Upper lobe of right lung (tissue), 1 donor: Measurements from ENCODE around the gene ST8SIA5. TPM values are rescaled to one million over a fixed set of nuclear protein-coding genes. Genes with fewer than 3 reads are reported as not detected.
A peak's percentile ranks its signal among the peaks of the same experiment; 100 is the strongest.
"Not testable (repeated sequence)": the region's sequence is repeated elsewhere in the genome, so short reads cannot be mapped to it uniquely, and the experiment has no call there.

Experiments
- ATAC-seq: fragments of 200-7000 bp; cut with Tn5 transposase; one replicate; pipeline ENCODE4 v1.9.1; 2020; ENCODE audit warnings: mild to moderate bottlenecking, moderate library complexity
- DNase-seq: peaks from one replicate; pipeline ENCODE4 v3.0.0-alpha.2; 2020
- H3K27ac ChIP-seq: fragments of 200-600 bp; one replicate; pipeline ENCODE4 v1.8.0; 2022
- H3K27me3 ChIP-seq: fragments of 200-600 bp; one replicate; pipeline ENCODE4 v1.8.0; 2022; ENCODE audit warnings: mild to moderate bottlenecking
- H3K36me3 ChIP-seq: fragments of 200-600 bp; one replicate; pipeline ENCODE4 v1.8.0; 2022
- H3K4me1 ChIP-seq: fragments of 200-600 bp; one replicate; pipeline ENCODE4 v1.8.0; 2022
- H3K4me3 ChIP-seq: fragments of 200-600 bp; one replicate; pipeline ENCODE4 v1.8.0; 2022; ENCODE audit warnings: mild to moderate bottlenecking
- H3K9me3 ChIP-seq: fragments of 200-600 bp; one replicate; pipeline ENCODE4 v1.8.0; 2022
- CTCF ChIP-seq: fragments of 200-600 bp; IDR thresholded peaks from one replicate; pipeline ENCODE4 v1.8.0; 2022; ENCODE audit warnings: antibody characterized with exemption
- intact Hi-C: fragments of 100-400 bp; cut with DNase I; formaldehyde crosslinking; loops from one replicate; pipeline ENCODE4 v1.11.0; 2022
- long read RNA-seq: library from polyadenylated mRNA; unstranded; transcript quantifications from one replicate; pipeline ENCODE4 v2.0.0, GENCODE V29; 2021
- total RNA-seq: library from RNA; stranded (reverse); fragmentation: NEBNext Ultra II Directional; extraction: Animal tissue kit (Norgen Biotek cat#: 25700); gene quantifications from one replicate; pipeline ENCODE4 v1.2.1, GENCODE V29; 2021
- donor health status: DM: no; HTN: yes; CAD: no; lungs with severe emphysema.

The ST8SIA5 gene
- total RNA-seq = not detected
- long read RNA-seq = 0 reads

- peak within 1 kb of the TSS; percentile 14 for H3K4me3 ChIP-seq
- no peaks in the 10 kb centered on the region for H3K9me3 ChIP-seq
- DNase-seq (no peak), ATAC-seq (no peak)
- H3K36me3 ChIP-seq = no peaks in the 10 kb centered on the region
- no peak for TF ChIP-seq CTCF
- H3K27me3 ChIP-seq = peaks cover 57% of the 10 kb centered on the region
- peaks cover 12% of the 10 kb centered on the region for H3K4me1 ChIP-seq
- intact Hi-C loops = no loop called here
- no peak within 1 kb of the TSS for H3K27ac ChIP-seq
Measured at GRCh38 chr18:46756559-46757201, at the start of gene ST8SIA5. Gene ST8SIA5, minus strand, starts transcription at chr18:46757053. Its CDS starts 545 bp downstream, at chr18:46756508.

- intact Hi-C loops, DNase-seq, ATAC-seq, H3K27me3 ChIP-seq, H3K9me3 ChIP-seq, H3K4me3 ChIP-seq, H3K36me3 ChIP-seq, H3K27ac ChIP-seq, H3K4me1 ChIP-seq: not testable (repeated sequence)
Measured at GRCh38 chr18:46795945-46796344, 39.1 kb upstream of the ST8SIA5 start.

GRCh38 chr18:46794607-46795006 is 37.8 kb upstream of the ST8SIA5 start:
- intact Hi-C loops = no loop called here
- Histone ChIP-seq H3K27me3 (no peaks in the 10 kb centered on the region), H3K36me3 (no peaks in the 10 kb centered on the region), H3K4me1 (no peaks in the 10 kb centered on the region), H3K27ac (no peak overlapping the region), H3K4me3 (no peak overlapping the region), H3K9me3 (no peaks in the 10 kb centered on the region)
- no peak for TF ChIP-seq CTCF
- DNase-seq (no peak), ATAC-seq (no peak)

- TF ChIP-seq CTCF = no peak
- ATAC-seq (no peak), DNase-seq (no peak)
- no peaks in the 10 kb centered on the region for H3K36me3 ChIP-seq
- no peaks in the 10 kb centered on the region for H3K4me1 ChIP-seq
- no peaks in the 10 kb centered on the region for H3K27me3 ChIP-seq
- H3K27ac ChIP-seq = no peak overlapping the region
- H3K9me3 ChIP-seq = no peaks in the 10 kb centered on the region
- H3K4me3 ChIP-seq = no peak overlapping the region
- intact Hi-C loops = no loop called here
Measured at GRCh38 chr18:46793565-46793964, 36.7 kb upstream of the ST8SIA5 start.

GRCh38 chr18:46789088-46789487 is 32.2 kb upstream of the ST8SIA5 start:
- no peaks in the 10 kb centered on the region for H3K9me3 ChIP-seq
- TF ChIP-seq CTCF = no peak
- intact Hi-C loops = no loop called here
- no peak overlapping the region for H3K4me3 ChIP-seq
- ATAC-seq (no peak), DNase-seq (no peak)
- no peaks in the 10 kb centered on the region for H3K36me3 ChIP-seq
- no peaks in the 10 kb centered on the region for H3K4me1 ChIP-seq
- H3K27me3 ChIP-seq = no peaks in the 10 kb centered on the region
- no peak overlapping the region for H3K27ac ChIP-seq

GRCh38 chr18:46787674-46788073 is 30.8 kb upstream of the ST8SIA5 start:
- no peaks in the 10 kb centered on the region for H3K4me1 ChIP-seq
- H3K27ac ChIP-seq = no peak overlapping the region
- no peaks in the 10 kb centered on the region for H3K36me3 ChIP-seq
- no peak overlapping the region for H3K4me3 ChIP-seq
- TF ChIP-seq CTCF = no peak
- ATAC-seq = no peak
- no peaks in the 10 kb centered on the region for H3K9me3 ChIP-seq
- no peak for DNase-seq
- intact Hi-C loops = no loop called here
- no peaks in the 10 kb centered on the region for H3K27me3 ChIP-seq
